SK-N-SH treated with all-trans-retinoic acid at 6 μM for 48 hours (cell line): ENCODE results near the gene ZNF318.
"Not testable (repeated sequence)": the region's sequence is repeated elsewhere in the genome, so short reads cannot be mapped to it uniquely, and the experiment has no call there.

Experiments used
- ATAC-seq: fragments of 200-7000 bp; cut with Tn5 transposase; 3 replicates; pipeline ENCODE4 v1.9.1; 2020; ENCODE audit warnings: mild to moderate bottlenecking, moderate library complexity
- ARNTL ChIP-seq: fragments of 450-650 bp; formaldehyde crosslinking; IDR thresholded peaks from 2 replicates; pipeline ENCODE4 v1.5.0; 2020; ENCODE audit warnings: low read depth, mild to moderate bottlenecking, moderate library complexity, borderline replicate concordance
- CREB5 ChIP-seq: fragments of 250-450 bp; sonication (Bioruptor Pico); IDR thresholded peaks from 2 replicates; pipeline ENCODE4 v1.5.1; 2020; ENCODE audit warnings: low read depth, mild to moderate bottlenecking, moderate library complexity
- CSDC2 ChIP-seq: fragments of 250-450 bp; sonication (Bioruptor Pico); IDR thresholded peaks from 2 replicates; pipeline ENCODE4 v1.5.0; 2020; ENCODE audit warnings: mild to moderate bottlenecking, moderate library complexity
- ESRRG ChIP-seq: fragments of 250-450 bp; sonication (Bioruptor Pico); IDR thresholded peaks from 2 replicates; pipeline ENCODE4 v1.6.1; 2021; ENCODE audit warnings: mild to moderate bottlenecking
- GLIS3 ChIP-seq: fragments of 250-450 bp; sonication (Bioruptor Pico); IDR thresholded peaks from 2 replicates; pipeline ENCODE4 v1.5.0; 2020; ENCODE audit warnings: mild to moderate bottlenecking, moderate library complexity
- ISL1 ChIP-seq: fragments of 250-450 bp; sonication (Bioruptor Pico); IDR thresholded peaks from 2 replicates; pipeline ENCODE4 v2.1.2; 2022; ENCODE audit warnings: mild to moderate bottlenecking, moderate library complexity
- PATZ1 ChIP-seq: fragments of 250-450 bp; sonication (Bioruptor Pico); IDR thresholded peaks from 2 replicates; pipeline ENCODE4 v1.8.0; 2020; ENCODE audit warnings: mild to moderate bottlenecking, moderate library complexity, borderline replicate concordance
- RARB ChIP-seq: fragments of 250-450 bp; sonication (Bioruptor Pico); IDR thresholded peaks from 2 replicates; pipeline ENCODE4 v1.8.0; 2021; ENCODE audit warnings: mild to moderate bottlenecking, moderate library complexity
- SNAI2 ChIP-seq: fragments of 250-450 bp; sonication (Bioruptor Pico); IDR thresholded peaks from 2 replicates; pipeline ENCODE4 v1.5.0; 2020; ENCODE audit warnings: mild to moderate bottlenecking, moderate library complexity
- TCF4 ChIP-seq: fragments of 250-450 bp; sonication (Bioruptor Pico); IDR thresholded peaks from 2 replicates; pipeline ENCODE4 v1.8.0; 2021; ENCODE audit warnings: mild to moderate bottlenecking, moderate library complexity, borderline replicate concordance
- ZFP3 ChIP-seq: fragments of 250-450 bp; sonication (Bioruptor Pico); IDR thresholded peaks from 2 replicates; pipeline ENCODE4 v1.5.0; 2020; ENCODE audit warnings: mild to moderate bottlenecking, moderate library complexity
- ZNF565 ChIP-seq: fragments of 450-650 bp; formaldehyde crosslinking; conservative IDR thresholded peaks from 2 replicates; pipeline ENCODE4 v1.5.0; 2020; ENCODE audit warnings: low read depth, mild to moderate bottlenecking, moderate library complexity
- ZNF70 ChIP-seq: fragments of 450-650 bp; formaldehyde crosslinking; IDR thresholded peaks from 2 replicates; pipeline ENCODE4 v1.5.0; 2020; ENCODE audit warnings: mild to moderate bottlenecking, moderate library complexity
- ZNF8 ChIP-seq: fragments of 450-650 bp; formaldehyde crosslinking; IDR thresholded peaks from 2 replicates; pipeline ENCODE4 v1.5.0; 2020; ENCODE audit warnings: mild to moderate bottlenecking, moderate library complexity
- TF ChIP-seq, protein P1 (sequence below): fragments of 250-450 bp; sonication (Bioruptor Pico); IDR thresholded peaks from 2 replicates; pipeline ENCODE4 v1.5.0; 2020; ENCODE audit warnings: mild to moderate bottlenecking, moderate library complexity
- TF ChIP-seq, protein P2 (sequence below): fragments of 250-450 bp; sonication (Bioruptor Pico); IDR thresholded peaks from 2 replicates; pipeline ENCODE4 v1.8.0; 2021; ENCODE audit warnings: low read depth, mild to moderate bottlenecking, moderate library complexity, borderline replicate concordance
- TF ChIP-seq, protein P3 (sequence below): fragments of 250-450 bp; sonication (Bioruptor Pico); IDR thresholded peaks from 2 replicates; pipeline ENCODE4 v1.5.1; 2021; ENCODE audit warnings: mild to moderate bottlenecking, moderate library complexity

ZNF318 gene

GRCh38 chr6:43359831-43360230 is 9.6 kb downstream of the ZNF318 start (continued):
- TF ChIP-seq ARNTL (CRISPR knock-in tag) (no peak), PATZ1 (no peak)
- TF ChIP-seq, all 23 proteins: peak for 0

GRCh38 chr6:43359381-43359780 is 10.1 kb downstream of the ZNF318 start:
- TF ChIP-seq ISL1: no peak
- TF ChIP-seq ZNF8 (CRISPR knock-in tag): no peak
- TF ChIP-seq, protein P1, sequence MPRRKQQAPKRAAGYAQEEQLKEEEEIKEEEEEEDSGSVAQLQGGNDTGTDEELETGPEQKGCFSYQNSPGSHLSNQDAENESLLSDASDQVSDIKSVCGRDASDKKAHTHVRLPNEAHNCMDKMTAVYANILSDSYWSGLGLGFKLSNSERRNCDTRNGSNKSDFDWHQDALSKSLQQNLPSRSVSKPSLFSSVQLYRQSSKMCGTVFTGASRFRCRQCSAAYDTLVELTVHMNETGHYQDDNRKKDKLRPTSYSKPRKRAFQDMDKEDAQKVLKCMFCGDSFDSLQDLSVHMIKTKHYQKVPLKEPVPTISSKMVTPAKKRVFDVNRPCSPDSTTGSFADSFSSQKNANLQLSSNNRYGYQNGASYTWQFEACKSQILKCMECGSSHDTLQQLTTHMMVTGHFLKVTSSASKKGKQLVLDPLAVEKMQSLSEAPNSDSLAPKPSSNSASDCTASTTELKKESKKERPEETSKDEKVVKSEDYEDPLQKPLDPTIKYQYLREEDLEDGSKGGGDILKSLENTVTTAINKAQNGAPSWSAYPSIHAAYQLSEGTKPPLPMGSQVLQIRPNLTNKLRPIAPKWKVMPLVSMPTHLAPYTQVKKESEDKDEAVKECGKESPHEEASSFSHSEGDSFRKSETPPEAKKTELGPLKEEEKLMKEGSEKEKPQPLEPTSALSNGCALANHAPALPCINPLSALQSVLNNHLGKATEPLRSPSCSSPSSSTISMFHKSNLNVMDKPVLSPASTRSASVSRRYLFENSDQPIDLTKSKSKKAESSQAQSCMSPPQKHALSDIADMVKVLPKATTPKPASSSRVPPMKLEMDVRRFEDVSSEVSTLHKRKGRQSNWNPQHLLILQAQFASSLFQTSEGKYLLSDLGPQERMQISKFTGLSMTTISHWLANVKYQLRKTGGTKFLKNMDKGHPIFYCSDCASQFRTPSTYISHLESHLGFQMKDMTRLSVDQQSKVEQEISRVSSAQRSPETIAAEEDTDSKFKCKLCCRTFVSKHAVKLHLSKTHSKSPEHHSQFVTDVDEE (CRISPR knock-in tag): no peak
- TF ChIP-seq ARNTL (CRISPR knock-in tag): no peak
- no peak for TF ChIP-seq TCF4
- no peak for TF ChIP-seq ZNF565 (CRISPR knock-in tag)
- no peak for TF ChIP-seq CREB5 (CRISPR knock-in tag)
- no peak for TF ChIP-seq PATZ1
- no peak for TF ChIP-seq SNAI2 (CRISPR knock-in tag)
- no peak for TF ChIP-seq ZNF70 (CRISPR knock-in tag)
- TF ChIP-seq CSDC2: no peak
- TF ChIP-seq, protein P2, sequence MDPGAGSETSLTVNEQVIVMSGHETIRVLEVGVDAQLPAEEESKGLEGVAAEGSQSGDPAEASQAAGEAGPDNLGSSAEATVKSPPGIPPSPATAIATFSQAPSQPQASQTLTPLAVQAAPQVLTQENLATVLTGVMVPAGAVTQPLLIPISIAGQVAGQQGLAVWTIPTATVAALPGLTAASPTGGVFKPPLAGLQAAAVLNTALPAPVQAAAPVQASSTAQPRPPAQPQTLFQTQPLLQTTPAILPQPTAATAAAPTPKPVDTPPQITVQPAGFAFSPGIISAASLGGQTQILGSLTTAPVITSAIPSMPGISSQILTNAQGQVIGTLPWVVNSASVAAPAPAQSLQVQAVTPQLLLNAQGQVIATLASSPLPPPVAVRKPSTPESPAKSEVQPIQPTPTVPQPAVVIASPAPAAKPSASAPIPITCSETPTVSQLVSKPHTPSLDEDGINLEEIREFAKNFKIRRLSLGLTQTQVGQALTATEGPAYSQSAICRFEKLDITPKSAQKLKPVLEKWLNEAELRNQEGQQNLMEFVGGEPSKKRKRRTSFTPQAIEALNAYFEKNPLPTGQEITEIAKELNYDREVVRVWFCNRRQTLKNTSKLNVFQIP: no peak
- TF ChIP-seq RARB (CRISPR knock-in tag): no peak
- TF ChIP-seq ZFP3: no peak
- TF ChIP-seq GLIS3 (CRISPR knock-in tag): no peak
- TF ChIP-seq, protein P3, sequence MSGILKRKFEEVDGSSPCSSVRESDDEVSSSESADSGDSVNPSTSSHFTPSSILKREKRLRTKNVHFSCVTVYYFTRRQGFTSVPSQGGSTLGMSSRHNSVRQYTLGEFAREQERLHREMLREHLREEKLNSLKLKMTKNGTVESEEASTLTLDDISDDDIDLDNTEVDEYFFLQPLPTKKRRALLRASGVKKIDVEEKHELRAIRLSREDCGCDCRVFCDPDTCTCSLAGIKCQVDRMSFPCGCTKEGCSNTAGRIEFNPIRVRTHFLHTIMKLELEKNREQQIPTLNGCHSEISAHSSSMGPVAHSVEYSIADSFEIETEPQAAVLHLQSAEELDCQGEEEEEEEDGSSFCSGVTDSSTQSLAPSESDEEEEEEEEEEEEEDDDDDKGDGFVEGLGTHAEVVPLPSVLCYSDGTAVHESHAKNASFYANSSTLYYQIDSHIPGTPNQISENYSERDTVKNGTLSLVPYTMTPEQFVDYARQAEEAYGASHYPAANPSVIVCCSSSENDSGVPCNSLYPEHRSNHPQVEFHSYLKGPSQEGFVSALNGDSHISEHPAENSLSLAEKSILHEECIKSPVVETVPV (CRISPR knock-in tag): no peak

GRCh38 chr6:43355862-43356590 is 13.4 kb downstream of the ZNF318 start:
- ATAC-seq: peak; percentile 66

More at GRCh38 chr6:43359381-43359780, 10.1 kb downstream of the ZNF318 start:
- ATAC-seq: no peak

DNA sequence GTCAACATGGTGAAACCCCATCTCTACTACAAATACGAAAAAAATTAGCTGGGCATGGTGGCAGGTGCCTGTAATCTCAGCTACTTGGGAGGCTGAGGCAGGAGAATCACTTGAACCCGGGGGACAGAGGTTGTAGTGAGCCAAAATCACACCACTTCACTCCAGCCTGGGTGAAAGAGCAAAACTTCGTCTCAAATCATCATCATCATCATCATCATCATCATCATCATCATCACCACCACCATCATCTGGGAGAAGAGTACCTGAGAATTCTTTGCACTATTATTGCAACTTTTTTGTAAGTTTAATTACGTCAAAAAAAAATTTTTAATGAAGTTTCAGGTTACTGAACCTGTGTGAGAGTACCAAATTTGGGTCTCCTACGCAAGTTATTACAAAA is 17.5 kb downstream of the ZNF318 start:
- ATAC-seq: not testable (repeated sequence)

More at GRCh38 chr6:43355862-43356590, 13.4 kb downstream of the ZNF318 start:
- TF ChIP-seq ESRRG (CRISPR knock-in tag) (no peak), ZNF8 (CRISPR knock-in tag) (no peak), ZFP3 (no peak)
